Caki2 (cell line): Measurements from ENCODE around the gene COL4A1. TPM values are rescaled to one million over a fixed set of nuclear protein-coding genes. Genes with fewer than 3 reads are reported as not detected.

Source experiments
- DNase-seq: peaks from one replicate; pipeline ENCODE4 v3.0.0-alpha.2; 2015; ENCODE audit warnings: low read depth
- in situ Hi-C: cut with HindIII; loops from 2 replicates; pipeline ENCODE4 v1.10.0; 2016; ENCODE audit warnings: low sequenced_read_pairs, low pct_unique_long_range_greater_than_20kb, mixed read lengths
- total RNA-seq: library from RNA; depleted of rRNA; stranded (reverse); fragments of >200 nt; shearing (Covaris generic); gene quantifications from 2 replicates; pipeline ENCODE4 v1.2.3, GENCODE V29; 2014; ENCODE audit warnings: low replicate concordance; rRNA removed

Gene COL4A1
- total RNA-seq, result 393 and 454 TPM in 2 replicates

- in situ Hi-C loops, result no loop called here
- peak; percentile 78 for DNase-seq
These were observed at the start of gene COL4A1, which contains the start of gene COL4A2 for GRCh38 chr13:110306960-110307766. Gene COL4A1 (minus strand): TSS chr13:110307157. CDS start chr13:110307027, 130 bp downstream. Gene COL4A2 (plus strand): TSS chr13:110307284. CDS start chr13:110307904, 620 bp downstream.

DNA sequence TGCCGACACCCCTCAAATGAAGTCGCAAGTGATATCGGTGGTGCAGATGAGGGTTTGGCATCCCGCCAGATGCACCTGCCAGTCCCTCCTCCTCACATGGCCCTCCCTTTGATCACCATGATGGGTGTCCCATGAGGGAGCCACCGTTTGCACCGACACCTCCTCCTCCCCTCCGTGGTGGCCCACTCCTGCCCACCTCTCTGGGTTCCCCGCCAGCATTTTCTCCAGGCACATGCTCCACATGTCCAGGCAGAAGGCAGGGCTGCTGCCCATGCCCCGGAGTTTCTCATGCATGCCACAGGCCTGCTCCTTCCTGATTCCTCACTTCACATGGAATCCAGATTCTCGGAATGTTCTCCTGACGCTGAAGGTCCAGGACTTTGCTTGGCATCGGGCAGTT, 49.4 kb upstream of the COL4A1 start:
- in situ Hi-C loops, result no loop called here
- peak; percentile 23 for DNase-seq

- in situ Hi-C loops, result no loop called here
- no peak for DNase-seq
These were observed 47.9 kb upstream of the COL4A1 start for GRCh38 chr13:110354715-110355473.

GRCh38 chr13:110354123-110354627, 47.2 kb upstream of the COL4A1 start:
- in situ Hi-C loops, result no loop called here
- no peak for DNase-seq

- in situ Hi-C loops, result no loop called here
- no peak for DNase-seq
These were observed 46.5 kb upstream of the COL4A1 start for GRCh38 chr13:110353339-110353977.

GRCh38 chr13:110352735-110353134, 45.8 kb upstream of the COL4A1 start:
- in situ Hi-C loops, result no loop called here

GRCh38 chr13:110351636-110352420, 44.9 kb upstream of the COL4A1 start:
- in situ Hi-C loops, result no loop called here
- no peak for DNase-seq

More at GRCh38 chr13:110352735-110353134, 45.8 kb upstream of the COL4A1 start:
- DNase-seq, result no peak

GRCh38 chr13:110350509-110350908, 43.6 kb upstream of the COL4A1 start:
- peak; percentile 28 for DNase-seq
- in situ Hi-C loops, result no loop called here

GRCh38 chr13:110350049-110350448, 43.1 kb upstream of the COL4A1 start:
- in situ Hi-C loops, result no loop called here
- DNase-seq, result no peak

GRCh38 chr13:110349239-110349638, 42.3 kb upstream of the COL4A1 start:
- no peak for DNase-seq
- in situ Hi-C loops, result no loop called here

DNA sequence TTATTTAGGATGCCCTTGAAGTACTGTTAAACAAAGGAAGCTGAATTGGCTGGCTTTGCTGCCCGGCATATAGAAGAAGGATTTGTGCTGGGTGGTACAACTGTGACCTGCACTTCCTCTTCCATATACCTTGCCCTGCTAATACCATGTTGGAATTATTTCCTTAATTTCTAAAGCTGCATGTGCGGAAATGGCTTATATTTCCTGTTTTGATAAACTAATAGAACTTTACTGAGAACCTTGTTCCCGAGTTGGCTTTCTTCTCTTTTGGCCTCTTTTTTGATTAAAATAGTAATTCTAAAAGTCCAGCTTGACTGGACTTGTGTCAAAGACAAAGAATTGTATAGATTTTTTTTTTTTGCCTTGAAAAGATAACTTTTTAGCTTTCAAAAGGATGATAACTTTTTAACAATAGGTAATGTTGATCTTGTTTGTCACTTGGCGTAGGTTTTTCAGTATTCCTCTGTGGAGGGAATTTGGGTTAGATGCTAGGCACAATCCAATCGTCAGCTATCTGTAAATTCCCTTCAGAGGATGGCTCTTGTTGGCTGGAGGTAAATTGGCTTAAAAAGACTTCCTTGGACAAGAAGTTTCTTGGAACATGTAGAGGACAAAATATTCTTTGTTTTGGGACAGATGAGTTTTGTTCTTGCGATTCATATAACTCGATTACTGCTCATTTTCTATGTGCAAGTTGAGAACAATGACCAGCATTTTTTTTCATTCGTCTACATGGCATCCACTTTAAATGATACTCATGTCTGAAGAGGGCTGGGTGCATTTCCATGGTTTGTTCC, 41.5 kb upstream of the COL4A1 start:
- no peak for DNase-seq
- in situ Hi-C loops, result no loop called here

DNA sequence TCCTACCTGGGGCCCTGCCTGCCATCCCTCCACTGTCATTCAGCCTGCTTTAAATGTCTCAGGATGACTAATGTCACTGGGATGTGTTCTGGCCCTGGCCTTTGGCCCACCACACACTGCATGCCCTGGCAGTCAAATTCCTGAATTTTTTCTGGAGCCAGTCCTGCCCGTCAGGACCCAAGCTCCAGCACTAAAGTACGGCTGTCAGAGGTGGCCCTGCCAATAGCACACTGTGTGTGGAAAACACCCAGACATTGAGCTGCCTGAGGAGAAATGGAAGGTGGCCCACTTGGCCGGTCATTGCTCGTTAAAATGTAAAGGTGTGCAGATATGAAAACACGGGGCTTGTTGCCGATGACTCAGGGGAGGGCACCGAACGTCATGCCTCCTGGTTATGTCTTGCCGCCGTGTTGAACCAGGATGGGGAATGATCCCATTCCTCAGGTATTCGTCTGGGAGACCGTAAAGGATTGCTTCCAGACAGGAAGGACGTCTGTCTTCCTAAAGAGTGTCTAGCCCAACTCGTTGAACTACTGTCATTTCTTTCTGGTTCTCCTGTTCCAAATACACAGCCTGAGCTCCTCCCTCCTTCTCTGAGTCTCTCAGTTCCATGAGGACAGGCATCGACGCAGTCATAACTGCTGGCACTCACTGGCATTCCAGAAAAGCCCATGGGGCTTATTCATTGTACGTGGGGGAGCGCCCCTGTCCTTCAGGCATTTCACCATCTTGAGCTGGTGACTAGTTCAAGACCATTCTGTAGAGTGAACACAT, 40.8 kb upstream of the COL4A1 start:
- peak; percentile 90 for DNase-seq
- in situ Hi-C loops, result no loop called here

DNA sequence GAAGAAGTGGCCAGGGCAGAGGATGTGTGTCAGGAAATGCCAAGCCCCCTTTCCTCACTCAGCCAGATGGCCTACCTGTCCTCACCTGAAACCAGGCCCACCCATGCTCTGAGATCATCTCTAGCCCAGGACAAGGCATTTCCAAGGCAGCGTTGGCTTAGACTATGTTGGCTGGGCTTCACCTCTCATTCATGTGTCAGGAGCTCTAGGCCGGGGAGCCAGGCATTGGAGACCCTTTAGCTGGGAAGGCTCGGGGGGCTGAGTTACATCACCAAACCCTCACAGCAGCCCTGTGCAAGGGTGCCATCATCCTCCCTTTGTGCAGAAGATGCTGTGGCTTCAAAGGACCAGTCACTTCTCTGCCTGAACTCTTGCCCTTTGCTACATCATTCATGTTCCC, 40.1 kb upstream of the COL4A1 start:
- in situ Hi-C loops, result no loop called here
- DNase-seq, result no peak

- no peak for DNase-seq
These were observed 39.7 kb upstream of the COL4A1 start for GRCh38 chr13:110346661-110347067.

GRCh38 chr13:110345701-110346100, 38.7 kb upstream of the COL4A1 start:
- in situ Hi-C loops, result no loop called here
- no peak for DNase-seq

More at GRCh38 chr13:110346661-110347067, 39.7 kb upstream of the COL4A1 start:
- in situ Hi-C loops, result no loop called here

DNA sequence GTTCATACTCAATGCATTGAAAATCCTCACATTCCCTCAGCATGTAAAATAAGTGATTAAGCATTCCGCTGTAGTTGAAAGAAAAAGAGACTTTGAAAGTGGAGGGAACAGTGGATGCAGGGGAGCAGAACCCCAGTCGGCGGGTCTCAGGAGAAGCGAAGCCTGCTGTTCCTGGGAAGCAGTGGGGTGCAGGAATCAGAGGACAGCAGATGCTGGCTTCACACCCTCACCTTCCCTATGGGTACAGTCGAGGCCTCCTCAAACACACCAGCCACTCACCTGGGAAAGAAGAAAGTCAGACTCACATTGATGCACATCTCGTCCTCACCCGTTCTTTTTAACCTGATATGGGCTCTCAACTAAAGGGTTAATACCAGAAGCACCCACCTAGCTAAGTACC, 38.3 kb upstream of the COL4A1 start:
- in situ Hi-C loops, result no loop called here
- DNase-seq, result no peak
